Loucy (cell line): ENCODE results near the gene OIP5.

ENCODE experiments used
- H2AFZ ChIP-seq: fragments of 200-600 bp; sonication (generic); 2 replicates; pipeline ENCODE4 v1.6.0; 2016; ENCODE audit warnings: antibody characterized with exemption, mild to moderate bottlenecking, low read length, moderate library complexity
- H3F3A ChIP-seq: fragments of 200-600 bp; 2 replicates; pipeline ENCODE4 v1.6.0; 2016; ENCODE audit warnings: antibody characterized with exemption, low read depth, mild to moderate bottlenecking
- H3K27me3 ChIP-seq: fragments of 200-600 bp; sonication (generic); 2 replicates; pipeline ENCODE4 v1.6.1; 2014; ENCODE audit warnings: low read length, mild to moderate bottlenecking; ENCODE audit not compliant: insufficient read depth, poor library complexity, severe bottlenecking
- H3K36me3 ChIP-seq: fragments of 200-600 bp; sonication (generic); 2 replicates; pipeline ENCODE4 v1.6.1; 2016; ENCODE audit warnings: low read length; ENCODE audit not compliant: insufficient read depth
- H3K4me1 ChIP-seq: fragments of 200-600 bp; sonication (generic); 2 replicates; pipeline ENCODE4 v1.5.1; 2014; ENCODE audit warnings: low read length, mild to moderate bottlenecking; ENCODE audit not compliant: insufficient read depth, poor library complexity, severe bottlenecking
- H3K4me2 ChIP-seq: fragments of 200-600 bp; sonication (generic); 2 replicates; pipeline ENCODE4 v1.6.0; 2014; ENCODE audit warnings: antibody characterized with exemption, low read length, low read depth, mild to moderate bottlenecking; ENCODE audit not compliant: poor library complexity, severe bottlenecking
- H3K4me3 ChIP-seq: fragments of 200-600 bp; sonication (generic); 2 replicates; pipeline ENCODE4 v1.5.1; 2014; ENCODE audit warnings: low read length, mild to moderate bottlenecking, mixed read lengths; ENCODE audit not compliant: poor library complexity, severe bottlenecking
- H3K79me2 ChIP-seq: fragments of 200-600 bp; sonication (generic); 2 replicates; pipeline ENCODE4 v1.6.1; 2014; ENCODE audit warnings: low read length; ENCODE audit not compliant: insufficient read depth
- H3K9ac ChIP-seq: fragments of 200-600 bp; sonication (generic); 2 replicates; pipeline ENCODE4 v1.6.0; 2014; ENCODE audit warnings: mild to moderate bottlenecking, low read depth, low read length, moderate library complexity; ENCODE audit not compliant: poor library complexity, severe bottlenecking
- H3K9me2 ChIP-seq: fragments of 200-600 bp; sonication (generic); replicated peaks from 2 replicates; pipeline ENCODE4 v1.6.1; 2016; ENCODE audit warnings: low read depth, low read length, mixed read lengths
- H3K9me3 ChIP-seq: fragments of 200-600 bp; sonication (generic); 2 replicates; pipeline ENCODE4 v1.6.1; 2014; ENCODE audit warnings: mild to moderate bottlenecking, antibody characterized with exemption, low read length, low read depth; ENCODE audit not compliant: insufficient read depth
- H4K20me1 ChIP-seq: fragments of 200-600 bp; sonication (generic); 2 replicates; pipeline ENCODE4 v1.6.0; 2014; ENCODE audit warnings: antibody characterized with exemption, low read length, mild to moderate bottlenecking; ENCODE audit not compliant: insufficient read depth, poor library complexity, severe bottlenecking
- CTCF ChIP-seq: fragments of 200-600 bp; sonication (generic); conservative IDR thresholded peaks from 2 replicates; pipeline ENCODE4 v1.5.1; 2014; ENCODE audit warnings: mild to moderate bottlenecking, antibody characterized with exemption, low read length
- EZH2phosphoT487 ChIP-seq: fragments of 200-600 bp; IDR thresholded peaks from 2 replicates; pipeline ENCODE4 v1.6.1; 2018; ENCODE audit warnings: antibody characterized with exemption, mild to moderate bottlenecking, moderate library complexity, borderline replicate concordance

The OIP5 gene

GRCh38 chr15:41259546-41260189 is 72.7 kb downstream of the OIP5 start:
- H3K9ac ChIP-seq, result peak overlapping the region; percentile 43
- H3K4me3 ChIP-seq, result no peak overlapping the region
- no peaks in the 10 kb centered on the region for H4K20me1 ChIP-seq
- TF ChIP-seq CTCF (no peak), EZH2phosphoT487 (no peak)
- peaks cover 3% of the 10 kb centered on the region; the same call in 1 of the 2 replicates for H3F3A ChIP-seq
- no peaks in the 10 kb centered on the region for H3K9me2 ChIP-seq
- H3K27me3 ChIP-seq, result no peaks in the 10 kb centered on the region
- no peaks in the 10 kb centered on the region for H3K9me3 ChIP-seq
- no peak overlapping the region for H2AFZ ChIP-seq
- peaks cover 24% of the 10 kb centered on the region; the same call in 1 of the 2 replicates for H3K36me3 ChIP-seq
- no peaks in the 10 kb centered on the region for H3K79me2 ChIP-seq
- peaks cover 44% of the 10 kb centered on the region for H3K4me1 ChIP-seq
- H3K4me2 ChIP-seq, result peak overlapping the region; percentile 45
